ENCODE results near the gene DLG5. TPM values are rescaled to one million over a fixed set of nuclear protein-coding genes. Genes with fewer than 3 reads are reported as not detected.
A peak's percentile ranks its signal among the peaks of the same experiment; 100 is the strongest.

DLG5 gene
- total RNA-seq, 1 donor from 2014 or later: 7.8 TPM

GRCh38 chr10:77820349-77820748 is 106.2 kb downstream of the DLG5 start:
- peaks cover 17% of the 10 kb centered on the region for H3K4me1 Mint-ChIP-seq (ENCODE audit: low read depth)
- intact Hi-C loops (cut with micrococcal nuclease): loop anchor here (1.0 kb wide), 2 partner anchors 17 to 19 kb away; no protein-coding TSS in a partner anchor
- no peaks in the 10 kb centered on the region for H3K27me3 Mint-ChIP-seq (ENCODE audit: low read depth)
- no peaks in the 10 kb centered on the region for H3K36me3 Mint-ChIP-seq (ENCODE audit: low read depth)
- H3K9me3 Mint-ChIP-seq: no peaks in the 10 kb centered on the region
- DNase-seq (ENCODE audit: low spot score): no peak
- peak overlapping the region; percentile 21 for H3K4me3 Mint-ChIP-seq (ENCODE audit: low read depth)
- H3K27ac Mint-ChIP-seq: peak overlapping the region; percentile 74

DNA sequence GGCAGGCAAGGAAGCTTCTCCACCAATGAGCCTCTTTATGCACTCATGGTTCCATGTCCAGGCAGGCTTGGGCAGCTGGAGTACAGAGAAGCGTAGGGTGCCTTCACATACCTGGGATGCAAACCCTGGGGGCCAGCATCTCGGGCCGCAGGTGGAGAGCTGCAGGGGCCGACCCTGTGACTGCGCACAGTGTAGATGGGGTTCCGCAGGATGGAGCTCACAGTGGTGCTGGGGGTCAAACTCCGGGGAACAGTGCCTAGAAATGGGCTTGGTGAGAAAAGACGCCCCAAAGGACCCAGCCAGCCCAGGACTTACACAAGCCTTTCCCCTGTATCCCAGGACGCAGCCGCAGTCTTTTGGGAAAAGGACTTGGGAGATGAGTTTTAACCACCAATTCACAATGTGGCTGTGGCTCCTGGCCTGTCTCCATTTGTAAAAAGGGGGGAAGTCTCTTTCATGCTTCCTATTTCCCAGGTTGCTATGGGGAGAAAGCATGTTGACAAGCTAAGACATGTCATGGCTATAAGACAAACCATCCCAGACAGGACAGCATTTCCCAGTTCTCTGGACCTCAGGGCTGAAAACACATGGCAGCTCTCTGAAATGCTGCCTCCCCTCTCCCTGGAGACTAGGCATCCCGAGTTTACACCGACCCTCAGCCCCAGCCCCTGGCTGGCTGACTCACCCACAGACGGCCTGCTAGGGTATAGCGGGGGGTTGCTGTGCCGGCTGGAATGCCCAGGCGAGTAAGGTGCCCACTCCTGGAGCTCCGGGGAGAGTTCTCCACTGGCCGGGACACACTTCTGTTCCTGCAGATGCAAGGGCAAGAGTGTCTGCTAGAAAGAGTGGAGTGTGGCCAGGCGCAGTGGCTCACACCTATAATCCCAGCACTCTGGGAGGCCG is 107.1 kb downstream of the DLG5 start:
- no peak overlapping the region for H3K27ac Mint-ChIP-seq
- H3K9me3 Mint-ChIP-seq: no peaks in the 10 kb centered on the region
- DNase-seq (ENCODE audit: low spot score): no peak
- intact Hi-C loops (cut with micrococcal nuclease): loop anchor here (1.0 kb wide), 2 partner anchors 18 kb away; no protein-coding TSS in a partner anchor
- H3K4me3 Mint-ChIP-seq (ENCODE audit: low read depth): no peak overlapping the region
- no peaks in the 10 kb centered on the region for H3K27me3 Mint-ChIP-seq (ENCODE audit: low read depth)
- H3K4me1 Mint-ChIP-seq (ENCODE audit: low read depth): peaks cover 15% of the 10 kb centered on the region
- no peaks in the 10 kb centered on the region for H3K36me3 Mint-ChIP-seq (ENCODE audit: low read depth)

- H3K27me3 Mint-ChIP-seq (ENCODE audit: low read depth): no peaks in the 10 kb centered on the region
- peaks cover 15% of the 10 kb centered on the region for H3K4me1 Mint-ChIP-seq (ENCODE audit: low read depth)
- peak overlapping the region; percentile 7 for H3K4me3 Mint-ChIP-seq (ENCODE audit: low read depth)
- intact Hi-C loops (cut with micrococcal nuclease): no loop called here
- H3K27ac Mint-ChIP-seq: no peak overlapping the region
- DNase-seq (ENCODE audit: low spot score): no peak
- no peaks in the 10 kb centered on the region for H3K9me3 Mint-ChIP-seq
- no peaks in the 10 kb centered on the region for H3K36me3 Mint-ChIP-seq (ENCODE audit: low read depth)
Observed at GRCh38 chr10:77818378-77818777, 108.2 kb downstream of the DLG5 start.

DNA sequence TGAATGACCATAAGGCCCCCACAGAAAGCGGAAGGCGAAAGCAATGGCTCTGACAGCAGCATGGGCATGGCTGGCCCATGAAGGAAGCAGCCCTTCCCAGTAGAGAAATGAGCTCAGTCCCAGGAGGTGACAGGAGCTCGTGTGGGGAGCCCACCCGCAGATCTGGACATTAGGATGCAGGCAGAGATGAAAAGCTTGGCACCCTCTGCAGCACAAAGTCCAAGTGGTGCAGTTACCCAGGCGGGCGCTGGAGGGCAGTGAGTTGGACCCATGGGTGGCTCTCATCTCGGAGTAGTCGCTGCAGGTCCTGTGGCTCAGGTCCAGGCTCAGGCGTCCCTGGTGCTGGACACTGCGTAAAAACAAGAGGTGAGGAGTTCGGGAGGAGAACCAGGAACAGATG is 109.0 kb downstream of the DLG5 start:
- H3K4me3 Mint-ChIP-seq (ENCODE audit: low read depth): no peak overlapping the region
- H3K36me3 Mint-ChIP-seq (ENCODE audit: low read depth): no peaks in the 10 kb centered on the region
- peaks cover 15% of the 10 kb centered on the region for H3K4me1 Mint-ChIP-seq (ENCODE audit: low read depth)
- intact Hi-C loops (cut with micrococcal nuclease): no loop called here
- no peak for DNase-seq (ENCODE audit: low spot score)
- no peak overlapping the region for H3K27ac Mint-ChIP-seq
- no peaks in the 10 kb centered on the region for H3K9me3 Mint-ChIP-seq
- no peaks in the 10 kb centered on the region for H3K27me3 Mint-ChIP-seq (ENCODE audit: low read depth)

DNA sequence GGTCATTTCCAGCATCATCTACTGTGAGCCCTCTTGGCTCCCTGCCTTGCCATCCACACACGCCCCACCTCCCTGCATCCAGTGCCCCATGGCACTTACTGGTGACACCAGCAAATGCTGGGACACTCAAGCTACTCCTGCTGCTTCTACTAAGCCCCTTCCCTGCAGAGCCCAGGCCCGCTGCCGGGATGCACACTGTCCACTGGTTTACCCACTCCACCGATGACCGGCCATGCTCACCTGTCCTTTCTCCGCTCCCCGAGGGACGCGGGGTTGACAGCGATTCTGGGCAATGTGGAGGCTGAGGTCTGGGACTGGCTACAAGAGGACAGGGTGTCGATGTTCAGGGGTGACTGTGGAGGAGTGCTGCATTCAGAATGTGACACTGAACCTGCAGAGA is 110.2 kb downstream of the DLG5 start:
- intact Hi-C loops (cut with micrococcal nuclease): no loop called here
- no peak for DNase-seq (ENCODE audit: low spot score)
- Mint-ChIP-seq H3K36me3 (ENCODE audit: low read depth) (no peaks in the 10 kb centered on the region), H3K27me3 (ENCODE audit: low read depth) (no peaks in the 10 kb centered on the region), H3K4me3 (ENCODE audit: low read depth) (no peak overlapping the region), H3K27ac (no peak overlapping the region), H3K9me3 (no peaks in the 10 kb centered on the region), H3K4me1 (ENCODE audit: low read depth) (peaks cover 15% of the 10 kb centered on the region)

GRCh38 chr10:77812741-77813140 is 113.8 kb downstream of the DLG5 start:
- Mint-ChIP-seq H3K4me1 (ENCODE audit: low read depth) (no peaks in the 10 kb centered on the region), H3K36me3 (ENCODE audit: low read depth) (no peaks in the 10 kb centered on the region), H3K27me3 (ENCODE audit: low read depth) (no peaks in the 10 kb centered on the region), H3K4me3 (ENCODE audit: low read depth) (no peak overlapping the region), H3K27ac (no peak overlapping the region), H3K9me3 (no peaks in the 10 kb centered on the region)
- intact Hi-C loops (cut with micrococcal nuclease): no loop called here
- DNase-seq (ENCODE audit: low spot score): no peak

GRCh38 chr10:77811831-77812430 is 114.6 kb downstream of the DLG5 start:
- H3K4me3 Mint-ChIP-seq (ENCODE audit: low read depth): no peak overlapping the region
- DNase-seq (ENCODE audit: low spot score): no peak
- H3K36me3 Mint-ChIP-seq (ENCODE audit: low read depth): no peaks in the 10 kb centered on the region
- H3K4me1 Mint-ChIP-seq (ENCODE audit: low read depth): no peaks in the 10 kb centered on the region
- H3K27ac Mint-ChIP-seq: no peak overlapping the region
- intact Hi-C loops (cut with micrococcal nuclease): no loop called here
- no peaks in the 10 kb centered on the region for H3K9me3 Mint-ChIP-seq
- H3K27me3 Mint-ChIP-seq (ENCODE audit: low read depth): no peaks in the 10 kb centered on the region

DNA sequence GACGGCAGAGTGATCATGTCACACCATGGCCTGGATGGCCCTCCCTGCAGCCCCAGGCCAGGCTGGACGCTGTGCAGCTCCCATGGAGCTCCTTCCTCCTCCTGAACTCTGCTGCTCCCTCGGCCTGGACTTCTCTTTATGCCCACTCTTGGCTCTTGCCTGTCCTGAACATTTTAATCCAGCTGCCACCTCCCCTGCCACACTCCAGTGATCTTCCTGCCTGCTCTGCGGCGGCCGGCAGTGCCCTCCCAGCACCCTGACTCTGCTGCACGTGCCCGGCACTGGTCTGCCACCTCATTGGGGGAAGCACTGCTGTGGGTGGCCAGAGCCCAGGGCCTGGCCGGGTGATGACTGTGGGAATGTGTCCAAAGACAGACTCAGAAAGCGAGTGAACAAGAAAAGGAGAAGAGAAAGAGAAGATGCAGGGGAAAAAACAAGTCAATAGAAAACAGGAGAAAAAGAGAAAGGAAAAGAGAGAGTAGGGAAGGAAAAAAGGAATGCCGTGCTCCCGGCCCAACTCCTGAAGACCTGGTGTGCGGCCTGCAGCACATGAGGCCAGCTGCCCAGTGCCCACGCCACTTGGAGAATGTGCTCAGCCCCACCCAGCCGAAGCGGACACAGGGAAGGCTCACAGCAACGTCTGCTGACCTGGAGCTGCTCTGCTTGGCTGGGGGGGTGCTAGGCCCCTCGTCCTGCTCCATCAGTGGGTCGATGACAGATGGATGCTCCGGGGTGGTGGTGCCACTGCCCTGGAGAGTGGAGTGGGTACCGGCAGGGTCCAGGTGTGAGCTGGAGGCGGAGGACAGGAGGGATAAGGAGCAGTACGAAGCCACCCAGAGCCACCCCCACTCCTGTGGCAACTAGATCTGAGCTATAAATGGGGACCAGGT is 115.9 kb downstream of the DLG5 start:
- Mint-ChIP-seq H3K36me3 (ENCODE audit: low read depth) (no peaks in the 10 kb centered on the region), H3K4me3 (ENCODE audit: low read depth) (no peak overlapping the region), H3K4me1 (ENCODE audit: low read depth) (peaks cover 3% of the 10 kb centered on the region), H3K27ac (no peak overlapping the region), H3K27me3 (ENCODE audit: low read depth) (no peaks in the 10 kb centered on the region), H3K9me3 (no peaks in the 10 kb centered on the region)
- intact Hi-C loops (cut with micrococcal nuclease): no loop called here
- no peak for DNase-seq (ENCODE audit: low spot score)

DNA sequence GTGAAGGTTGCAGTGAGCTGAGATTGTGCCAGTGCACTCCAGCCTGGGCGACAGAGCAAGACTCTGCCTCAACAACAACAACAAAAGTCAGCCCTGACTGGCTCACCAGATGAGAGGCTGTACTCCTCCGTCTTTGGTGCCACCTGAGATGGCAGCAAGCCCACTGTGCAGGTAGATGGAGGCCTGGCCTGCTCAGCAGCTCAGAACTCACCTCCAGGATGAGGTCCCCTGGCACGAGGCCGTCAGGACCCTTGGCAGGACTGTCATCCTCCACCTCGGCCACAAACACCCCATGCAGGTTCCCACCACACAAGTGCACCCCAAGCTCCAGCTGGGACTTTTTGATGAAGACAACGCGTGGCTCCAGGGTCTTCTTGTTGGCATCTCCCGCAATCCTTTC is 117.2 kb downstream of the DLG5 start:
- H3K4me3 Mint-ChIP-seq (ENCODE audit: low read depth): no peak overlapping the region

DNA sequence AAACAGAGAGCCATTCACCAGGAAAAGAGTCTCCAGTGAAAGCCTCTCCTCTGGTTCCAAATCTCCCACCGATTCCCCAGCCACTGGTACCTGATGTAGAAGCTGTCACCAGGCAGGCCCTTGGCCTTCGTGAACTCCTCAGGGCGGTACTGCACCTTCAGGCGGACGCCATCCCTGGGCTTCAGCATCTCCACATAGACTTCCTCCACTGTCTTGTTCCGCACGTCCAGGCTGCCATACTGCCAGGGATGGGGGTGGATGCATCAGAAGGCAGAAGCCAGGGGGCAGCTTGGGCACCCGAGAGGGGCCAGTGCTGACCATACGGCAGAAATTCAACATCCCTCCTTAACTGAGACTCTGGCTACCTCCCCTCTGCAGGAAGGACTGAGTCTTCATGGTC is 118.8 kb downstream of the DLG5 start:
- Mint-ChIP-seq H3K27ac (no peak overlapping the region), H3K4me3 (ENCODE audit: low read depth) (no peak overlapping the region), H3K27me3 (ENCODE audit: low read depth) (no peaks in the 10 kb centered on the region), H3K36me3 (ENCODE audit: low read depth) (peaks cover 9% of the 10 kb centered on the region), H3K9me3 (no peaks in the 10 kb centered on the region), H3K4me1 (ENCODE audit: low read depth) (peaks cover 7% of the 10 kb centered on the region)
- no peak for DNase-seq (ENCODE audit: low spot score)
- intact Hi-C loops (cut with micrococcal nuclease): no loop called here

More for the DNA sequence above, 117.2 kb downstream of the DLG5 start:
- Mint-ChIP-seq H3K27ac (no peak overlapping the region), H3K9me3 (no peaks in the 10 kb centered on the region), H3K27me3 (ENCODE audit: low read depth) (no peaks in the 10 kb centered on the region), H3K4me1 (ENCODE audit: low read depth) (peaks cover 3% of the 10 kb centered on the region), H3K36me3 (ENCODE audit: low read depth) (no peaks in the 10 kb centered on the region)
- DNase-seq (ENCODE audit: low spot score): no peak
- intact Hi-C loops (cut with micrococcal nuclease): no loop called here

DNA sequence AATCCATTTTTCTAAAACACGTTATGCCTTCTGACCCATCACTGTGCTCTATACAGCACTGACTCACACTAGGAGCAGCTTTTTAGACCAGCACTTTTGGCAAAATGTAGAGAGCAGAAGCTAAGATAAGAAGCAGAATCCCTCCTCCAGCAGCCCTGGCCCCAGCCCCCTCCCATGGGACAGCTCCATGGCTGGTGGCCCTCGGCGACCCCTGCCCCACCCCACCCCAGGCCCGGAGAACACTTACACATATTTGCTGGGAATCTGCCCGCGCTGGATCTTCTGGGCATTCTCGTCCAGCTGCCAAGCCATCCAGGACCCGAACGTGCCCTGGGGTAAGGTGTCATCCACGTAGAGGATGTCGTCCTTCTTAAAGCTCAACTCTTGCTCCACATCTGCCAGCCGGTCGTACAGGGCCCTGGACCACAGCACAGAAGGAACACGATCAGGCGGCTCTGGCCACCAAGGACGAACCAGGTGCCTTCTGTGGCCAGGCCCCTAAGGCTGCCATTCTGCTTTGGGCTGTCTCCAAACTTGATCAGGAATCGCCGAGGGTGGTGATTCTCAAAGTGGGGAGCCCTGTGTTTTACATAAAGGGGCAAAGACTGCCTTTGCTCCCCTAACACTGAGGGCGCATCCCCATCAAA is 119.9 kb downstream of the DLG5 start:
- no peak overlapping the region for H3K27ac Mint-ChIP-seq
- peaks cover 14% of the 10 kb centered on the region for H3K4me1 Mint-ChIP-seq (ENCODE audit: low read depth)
- peaks cover 15% of the 10 kb centered on the region for H3K36me3 Mint-ChIP-seq (ENCODE audit: low read depth)
- no peak overlapping the region for H3K4me3 Mint-ChIP-seq (ENCODE audit: low read depth)
- no peak for DNase-seq (ENCODE audit: low spot score)
- H3K9me3 Mint-ChIP-seq: no peaks in the 10 kb centered on the region
- no peaks in the 10 kb centered on the region for H3K27me3 Mint-ChIP-seq (ENCODE audit: low read depth)
- intact Hi-C loops (cut with micrococcal nuclease): no loop called here

DNA sequence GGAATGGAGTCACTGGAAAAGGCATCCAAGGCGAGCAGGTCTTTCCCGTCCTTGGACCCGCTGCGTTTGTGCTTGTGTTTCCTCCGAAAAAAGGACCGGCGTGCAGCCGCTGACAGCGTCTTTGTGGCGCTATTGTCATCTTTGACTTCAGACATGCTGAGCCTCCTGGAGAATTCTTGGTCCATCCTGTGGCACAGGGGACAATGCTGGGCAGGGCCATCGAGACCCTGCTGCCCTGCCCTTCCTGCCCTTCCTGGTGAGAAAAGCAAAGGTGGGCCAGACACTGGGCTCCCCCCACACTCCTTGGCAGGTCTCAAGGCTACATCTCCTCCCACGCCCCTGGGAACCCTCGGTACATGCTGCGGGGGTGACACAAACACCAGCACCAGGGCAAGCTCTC is 120.9 kb downstream of the DLG5 start:
- peaks cover 24% of the 10 kb centered on the region for H3K4me1 Mint-ChIP-seq (ENCODE audit: low read depth)
- no peak for DNase-seq (ENCODE audit: low spot score)

More for the DNA sequence above, 120.9 kb downstream of the DLG5 start:
- intact Hi-C loops (cut with micrococcal nuclease): no loop called here
- Mint-ChIP-seq H3K4me3 (ENCODE audit: low read depth) (no peak overlapping the region), H3K27me3 (ENCODE audit: low read depth) (no peaks in the 10 kb centered on the region), H3K27ac (no peak overlapping the region), H3K9me3 (no peaks in the 10 kb centered on the region), H3K36me3 (ENCODE audit: low read depth) (peaks cover 15% of the 10 kb centered on the region)

Measured in activated T-helper 2 cell treated with anti-CD3 and anti-CD28 coated beads, Interferon-gamma antibody, Interleukin-2, Interleukin-4, amounts not matched to agents 10 μg/mL and 5 μg/mL and 100 μg/mL, durations not matched to agents 14 hours and 24 hours and 36 hours (primary cell).